Activated CD8-positive, alpha-beta T cell treated with anti-CD3 and anti-CD28 coated beads, Interleukin-2, amount 10 ng/mL, durations not matched to agents 7 days and 5 days (primary cell): Measurements from ENCODE around the gene KRTAP4-6. TPM values are rescaled to one million over a fixed set of nuclear protein-coding genes. Genes with fewer than 3 reads are reported as not detected.
"Not testable (repeated sequence)": the region's sequence is repeated elsewhere in the genome, so short reads cannot be mapped to it uniquely, and the experiment has no call there.

ENCODE experiments used
- ATAC-seq: fragments of 150-1000 bp; cut with Tn5 transposase; one replicate; pipeline ENCODE4 v1.10.0; 2021; ENCODE audit warnings: moderate library complexity
- CTCF ChIA-PET: fragments of 350-600 bp; sonication (Branson Sonifier 250); formaldehyde crosslinking; loops from one replicate; lab custom pipeline; 2021; ENCODE audit warnings: antibody characterized with exemption; lab: Charles Lee
- POLR2A ChIA-PET: fragments of 350-600 bp; sonication (Branson Sonifier 250); formaldehyde crosslinking; loops from one replicate; lab custom pipeline; 2021; ENCODE audit warnings: antibody characterized with exemption; lab: Charles Lee
- DNase-seq: peaks from one replicate; pipeline ENCODE4 v3.0.0-alpha.2; 2020
- H3K27ac Mint-ChIP-seq: one replicate; pipeline ENCODE4 v1.8.0; 2021; ENCODE audit warnings: mild to moderate bottlenecking, mixed read lengths
- H3K27me3 Mint-ChIP-seq: one replicate; pipeline ENCODE4 v1.8.0; 2021; ENCODE audit warnings: low read depth, mixed read lengths
- H3K36me3 Mint-ChIP-seq: one replicate; pipeline ENCODE4 v1.8.0; 2021; ENCODE audit warnings: low read depth, mixed read lengths
- H3K4me1 Mint-ChIP-seq: one replicate; pipeline ENCODE4 v1.8.0; 2021; ENCODE audit warnings: low read depth, mixed read lengths
- H3K4me3 Mint-ChIP-seq: one replicate; pipeline ENCODE4 v1.8.0; 2021; ENCODE audit warnings: mild to moderate bottlenecking, mixed read lengths
- H3K9me3 Mint-ChIP-seq: one replicate; pipeline ENCODE4 v1.8.0; 2022; ENCODE audit warnings: mixed read lengths; ENCODE audit not compliant: insufficient read depth
- total RNA-seq, 2 experiments: library from RNA; stranded (reverse); gene quantifications; one replicate each; pipeline ENCODE4 v1.2.3, GENCODE V29; 2021

Gene KRTAP4-6
- total RNA-seq, 2 experiments from 2014 or later = not detected

- Mint-ChIP-seq H3K36me3 (no peaks in the 10 kb centered on the region), H3K27ac (no peak overlapping the region), H3K4me1 (no peaks in the 10 kb centered on the region), H3K27me3 (peaks cover 8% of the 10 kb centered on the region), H3K4me3 (no peak overlapping the region), H3K9me3 (no peaks in the 10 kb centered on the region)
- POLR2A ChIA-PET = no interaction called here
- CTCF ChIA-PET = no interaction called here
- no peak for ATAC-seq
- no peak for DNase-seq
These were observed 27.2 kb upstream of the KRTAP4-6 start for GRCh38 chr17:41167561-41167960.

- ChIA-PET POLR2A (no interaction called here), CTCF (no interaction called here)
- peaks cover 7% of the 10 kb centered on the region for H3K27me3 Mint-ChIP-seq
- no peak overlapping the region for H3K4me3 Mint-ChIP-seq
- no peak for ATAC-seq
- no peak overlapping the region for H3K27ac Mint-ChIP-seq
- H3K4me1 Mint-ChIP-seq = no peaks in the 10 kb centered on the region
- DNase-seq = no peak
- no peaks in the 10 kb centered on the region for H3K36me3 Mint-ChIP-seq
- no peaks in the 10 kb centered on the region for H3K9me3 Mint-ChIP-seq
These were observed 23.5 kb upstream of the KRTAP4-6 start for GRCh38 chr17:41163828-41164227.

- no peaks in the 10 kb centered on the region for H3K4me1 Mint-ChIP-seq
- no peaks in the 10 kb centered on the region for H3K36me3 Mint-ChIP-seq
- POLR2A ChIA-PET = no interaction called here
- no peak for DNase-seq
- H3K4me3 Mint-ChIP-seq = no peak within 1 kb of the TSS
- H3K27ac Mint-ChIP-seq = no peak within 1 kb of the TSS
- CTCF ChIA-PET = no interaction called here
- peaks cover 7% of the 10 kb centered on the region for H3K27me3 Mint-ChIP-seq
- ATAC-seq = no peak
- H3K9me3 Mint-ChIP-seq = no peaks in the 10 kb centered on the region
These were observed 20.3 kb upstream of the KRTAP4-6 start, which contains the start of gene KRTAP4-4 for GRCh38 chr17:41160648-41161047. Gene KRTAP4-4 (minus strand): TSS chr17:41160748. CDS start chr17:41160691, 57 bp downstream.

- H3K4me3 Mint-ChIP-seq, H3K4me1 Mint-ChIP-seq, H3K27ac Mint-ChIP-seq, POLR2A ChIA-PET, CTCF ChIA-PET, H3K36me3 Mint-ChIP-seq, ATAC-seq, H3K9me3 Mint-ChIP-seq, DNase-seq, H3K27me3 Mint-ChIP-seq: not testable (repeated sequence)
These were observed 19.8 kb upstream of the KRTAP4-6 start for GRCh38 chr17:41160190-41160589.

GRCh38 chr17:41153856-41154255 is 13.5 kb upstream of the KRTAP4-6 start:
- Mint-ChIP-seq H3K4me1 (no peaks in the 10 kb centered on the region), H3K27me3 (peaks cover 3% of the 10 kb centered on the region), H3K36me3 (no peaks in the 10 kb centered on the region), H3K27ac (no peak overlapping the region), H3K9me3 (no peaks in the 10 kb centered on the region), H3K4me3 (no peak overlapping the region)
- POLR2A ChIA-PET = no interaction called here
- ATAC-seq (no peak), DNase-seq (no peak)
- CTCF ChIA-PET = no interaction called here

GRCh38 chr17:41151525-41151924 is 11.2 kb upstream of the KRTAP4-6 start:
- Mint-ChIP-seq H3K4me3 (no peak overlapping the region), H3K36me3 (no peaks in the 10 kb centered on the region), H3K27me3 (peaks cover 3% of the 10 kb centered on the region), H3K27ac (no peak overlapping the region), H3K9me3 (no peaks in the 10 kb centered on the region), H3K4me1 (no peaks in the 10 kb centered on the region)
- no peak for ATAC-seq
- ChIA-PET CTCF (no interaction called here), POLR2A (no interaction called here)
- DNase-seq = no peak

- POLR2A ChIA-PET = no interaction called here
- CTCF ChIA-PET = interaction anchor here (0.9 to 1.3 kb wide), 2 partner anchors 172 to 398 kb away, joined by 3 read pairs; no protein-coding TSS in a partner anchor
- Mint-ChIP-seq H3K4me3 (no peak overlapping the region), H3K4me1 (no peaks in the 10 kb centered on the region), H3K9me3 (no peaks in the 10 kb centered on the region), H3K36me3 (no peaks in the 10 kb centered on the region), H3K27me3 (peaks cover 3% of the 10 kb centered on the region), H3K27ac (no peak overlapping the region)
- no peak for ATAC-seq
- no peak for DNase-seq
These were observed 9.7 kb upstream of the KRTAP4-6 start for GRCh38 chr17:41150026-41150425.

GRCh38 chr17:41149652-41149985 is 9.3 kb upstream of the KRTAP4-6 start, which contains the start of gene KRTAP4-5:
Gene KRTAP4-5 (minus strand): TSS chr17:41149825. CDS start chr17:41149767, 58 bp downstream.
- no peak for ATAC-seq
- DNase-seq = no peak
- Mint-ChIP-seq H3K36me3 (no peaks in the 10 kb centered on the region), H3K27me3 (peaks cover 3% of the 10 kb centered on the region), H3K9me3 (no peaks in the 10 kb centered on the region), H3K4me3 (no peak within 1 kb of the TSS), H3K4me1 (no peaks in the 10 kb centered on the region), H3K27ac (no peak within 1 kb of the TSS)
- POLR2A ChIA-PET = no interaction called here
- CTCF ChIA-PET = no interaction called here

GRCh38 chr17:41148971-41149651 is 8.8 kb upstream of the KRTAP4-6 start:
- H3K4me3 Mint-ChIP-seq, H3K27me3 Mint-ChIP-seq, ATAC-seq, H3K9me3 Mint-ChIP-seq, POLR2A ChIA-PET, H3K27ac Mint-ChIP-seq, DNase-seq, H3K36me3 Mint-ChIP-seq, H3K4me1 Mint-ChIP-seq: not testable (repeated sequence)
- CTCF ChIA-PET = interaction anchor here (0.6 kb wide), 1 partner anchor 39 kb away, joined by 3 read pairs; no protein-coding TSS in a partner anchor

- Mint-ChIP-seq H3K9me3 (peaks cover 4% of the 10 kb centered on the region), H3K4me3 (no peak overlapping the region), H3K27me3 (no peaks in the 10 kb centered on the region), H3K27ac (no peak overlapping the region), H3K4me1 (no peaks in the 10 kb centered on the region), H3K36me3 (no peaks in the 10 kb centered on the region)
- ChIA-PET CTCF (no interaction called here), POLR2A (no interaction called here)
- DNase-seq (no peak), ATAC-seq (no peak)
These were observed 7.3 kb upstream of the KRTAP4-6 start for GRCh38 chr17:41147531-41148204.

- ATAC-seq (no peak), DNase-seq (no peak)
- Mint-ChIP-seq H3K27me3 (no peaks in the 10 kb centered on the region), H3K9me3 (peaks cover 10% of the 10 kb centered on the region), H3K4me1 (no peaks in the 10 kb centered on the region), H3K4me3 (no peak overlapping the region), H3K36me3 (no peaks in the 10 kb centered on the region), H3K27ac (no peak overlapping the region)
- POLR2A ChIA-PET = no interaction called here
- CTCF ChIA-PET = no interaction called here
These were observed 4.9 kb upstream of the KRTAP4-6 start for GRCh38 chr17:41145261-41145660.

- Mint-ChIP-seq H3K4me3 (no peak overlapping the region), H3K27me3 (no peaks in the 10 kb centered on the region), H3K36me3 (no peaks in the 10 kb centered on the region), H3K9me3 (peaks cover 10% of the 10 kb centered on the region), H3K27ac (no peak overlapping the region), H3K4me1 (no peaks in the 10 kb centered on the region)
- ATAC-seq (no peak), DNase-seq (no peak)
- ChIA-PET POLR2A (no interaction called here), CTCF (no interaction called here)
These were observed 4.5 kb upstream of the KRTAP4-6 start for GRCh38 chr17:41144846-41145245.
